Osteocyte (in vitro differentiated cells): Measurements from ENCODE around the gene UGT1A5. TPM values are rescaled to one million over a fixed set of nuclear protein-coding genes. Genes with fewer than 3 reads are reported as not detected.

Source experiments
- DNase-seq: peaks from one replicate; pipeline ENCODE4 v3.0.0; 2021; ENCODE audit warnings: mixed read lengths; ENCODE audit not compliant: unreplicated experiment; ENCODE audit errors: extremely low spot score
- H3K27ac Mint-ChIP-seq: one replicate; pipeline ENCODE4 v1.8.0; 2021; ENCODE audit warnings: mild to moderate bottlenecking, mixed read lengths; ENCODE audit not compliant: unreplicated experiment
- H3K27me3 Mint-ChIP-seq: one replicate; pipeline ENCODE4 v1.8.0; 2021; ENCODE audit warnings: mixed read lengths; ENCODE audit not compliant: unreplicated experiment
- H3K36me3 Mint-ChIP-seq: one replicate; pipeline ENCODE4 v1.8.0; 2021; ENCODE audit warnings: mixed read lengths; ENCODE audit not compliant: unreplicated experiment
- H3K4me1 Mint-ChIP-seq: one replicate; pipeline ENCODE4 v1.8.0; 2021; ENCODE audit warnings: mixed read lengths; ENCODE audit not compliant: unreplicated experiment
- H3K4me3 Mint-ChIP-seq: one replicate; pipeline ENCODE4 v1.8.0; 2021; ENCODE audit warnings: mild to moderate bottlenecking, moderate library complexity, mixed read lengths; ENCODE audit not compliant: unreplicated experiment
- H3K9me3 Mint-ChIP-seq: one replicate; pipeline ENCODE4 v1.8.0; 2021; ENCODE audit warnings: mixed read lengths; ENCODE audit not compliant: unreplicated experiment
- total RNA-seq: library from RNA; stranded (reverse); gene quantifications from 2 replicates; pipeline ENCODE4 v1.2.1, GENCODE V29; 2021
- TF ChIP-seq, protein P1 (sequence below): fragments of 200-600 bp; sonication (generic); IDR thresholded peaks from 2 replicates; pipeline ENCODE4 v1.5.0; 2021; ENCODE audit warnings: antibody characterized with exemption, mild to moderate bottlenecking, moderate library complexity

Gene UGT1A5
- total RNA-seq, 1 donor from 2014 or later: not detected

DNA sequence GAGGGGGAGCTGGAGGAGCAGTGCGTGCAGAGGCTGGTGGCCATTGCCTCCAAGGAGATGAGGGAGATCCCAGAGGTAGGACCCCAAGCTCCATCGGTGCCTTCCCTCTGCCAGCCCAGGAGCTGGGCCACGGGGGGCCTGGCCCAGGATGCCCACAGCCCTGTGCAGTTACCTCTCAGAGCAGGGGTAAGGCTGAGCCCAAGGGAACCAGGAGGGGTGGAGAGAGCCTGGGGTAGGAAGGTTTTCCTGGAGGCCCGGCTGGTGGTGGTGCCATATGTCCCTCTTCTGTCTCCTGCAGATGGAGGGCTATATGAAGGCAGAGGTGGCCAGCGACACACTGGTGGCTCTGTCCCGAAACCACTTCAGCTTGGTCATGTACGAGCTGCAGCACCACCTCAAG lies 76.8 kb downstream of the UGT1A5 start:
- peaks cover 19% of the 10 kb centered on the region for H3K27me3 Mint-ChIP-seq
- TF ChIP-seq, protein P1, sequence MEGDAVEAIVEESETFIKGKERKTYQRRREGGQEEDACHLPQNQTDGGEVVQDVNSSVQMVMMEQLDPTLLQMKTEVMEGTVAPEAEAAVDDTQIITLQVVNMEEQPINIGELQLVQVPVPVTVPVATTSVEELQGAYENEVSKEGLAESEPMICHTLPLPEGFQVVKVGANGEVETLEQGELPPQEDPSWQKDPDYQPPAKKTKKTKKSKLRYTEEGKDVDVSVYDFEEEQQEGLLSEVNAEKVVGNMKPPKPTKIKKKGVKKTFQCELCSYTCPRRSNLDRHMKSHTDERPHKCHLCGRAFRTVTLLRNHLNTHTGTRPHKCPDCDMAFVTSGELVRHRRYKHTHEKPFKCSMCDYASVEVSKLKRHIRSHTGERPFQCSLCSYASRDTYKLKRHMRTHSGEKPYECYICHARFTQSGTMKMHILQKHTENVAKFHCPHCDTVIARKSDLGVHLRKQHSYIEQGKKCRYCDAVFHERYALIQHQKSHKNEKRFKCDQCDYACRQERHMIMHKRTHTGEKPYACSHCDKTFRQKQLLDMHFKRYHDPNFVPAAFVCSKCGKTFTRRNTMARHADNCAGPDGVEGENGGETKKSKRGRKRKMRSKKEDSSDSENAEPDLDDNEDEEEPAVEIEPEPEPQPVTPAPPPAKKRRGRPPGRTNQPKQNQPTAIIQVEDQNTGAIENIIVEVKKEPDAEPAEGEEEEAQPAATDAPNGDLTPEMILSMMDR: no peak
- no peaks in the 10 kb centered on the region for H3K4me1 Mint-ChIP-seq
- H3K36me3 Mint-ChIP-seq: no peaks in the 10 kb centered on the region
- H3K4me3 Mint-ChIP-seq: no peak overlapping the region
- H3K27ac Mint-ChIP-seq: no peak overlapping the region
- H3K9me3 Mint-ChIP-seq: no peaks in the 10 kb centered on the region
- peak; percentile 67 for DNase-seq

- TF ChIP-seq, protein P1: no peak
- no peaks in the 10 kb centered on the region for H3K9me3 Mint-ChIP-seq
- H3K27ac Mint-ChIP-seq: no peak overlapping the region
- H3K27me3 Mint-ChIP-seq: peaks cover 11% of the 10 kb centered on the region
- H3K4me1 Mint-ChIP-seq: no peaks in the 10 kb centered on the region
- DNase-seq: peak; percentile 77
- no peaks in the 10 kb centered on the region for H3K36me3 Mint-ChIP-seq
- no peak overlapping the region for H3K4me3 Mint-ChIP-seq
Measured at GRCh38 chr2:233791151-233791882, 78.6 kb downstream of the UGT1A5 start.

GRCh38 chr2:233791883-233792329 lies 79.2 kb downstream of the UGT1A5 start:
- Mint-ChIP-seq H3K4me1 (no peaks in the 10 kb centered on the region), H3K36me3 (no peaks in the 10 kb centered on the region), H3K27me3 (peaks cover 8% of the 10 kb centered on the region), H3K27ac (no peak overlapping the region), H3K4me3 (no peak overlapping the region), H3K9me3 (no peaks in the 10 kb centered on the region)
- TF ChIP-seq, protein P1: no peak
- peak; percentile 74 for DNase-seq

- peaks cover 8% of the 10 kb centered on the region for H3K27me3 Mint-ChIP-seq
- H3K27ac Mint-ChIP-seq: no peak overlapping the region
- H3K4me3 Mint-ChIP-seq: no peak overlapping the region
- no peak for DNase-seq
- no peaks in the 10 kb centered on the region for H3K9me3 Mint-ChIP-seq
- H3K4me1 Mint-ChIP-seq: no peaks in the 10 kb centered on the region
- TF ChIP-seq, protein P1: no peak
- H3K36me3 Mint-ChIP-seq: no peaks in the 10 kb centered on the region
Measured at GRCh38 chr2:233792720-233793119, 80.0 kb downstream of the UGT1A5 start.

GRCh38 chr2:233793465-233794127 lies 80.9 kb downstream of the UGT1A5 start:
- peak; percentile 75 for DNase-seq
- Mint-ChIP-seq H3K9me3 (no peaks in the 10 kb centered on the region), H3K4me1 (no peaks in the 10 kb centered on the region), H3K27me3 (peaks cover 8% of the 10 kb centered on the region), H3K36me3 (no peaks in the 10 kb centered on the region), H3K4me3 (no peak overlapping the region), H3K27ac (no peak overlapping the region)
- TF ChIP-seq, protein P1: no peak
